ENCODE data around the gene STARD3. TPM values are rescaled to one million over a fixed set of nuclear protein-coding genes. Genes with fewer than 3 reads are reported as not detected.

STARD3 gene
- total and polyA plus RNA-seq, 2 of the 13 experiments (the other 11 are each of a cell fraction or from before 2014, with no cell fraction given) = 34.6 to 100 TPM

DNA sequence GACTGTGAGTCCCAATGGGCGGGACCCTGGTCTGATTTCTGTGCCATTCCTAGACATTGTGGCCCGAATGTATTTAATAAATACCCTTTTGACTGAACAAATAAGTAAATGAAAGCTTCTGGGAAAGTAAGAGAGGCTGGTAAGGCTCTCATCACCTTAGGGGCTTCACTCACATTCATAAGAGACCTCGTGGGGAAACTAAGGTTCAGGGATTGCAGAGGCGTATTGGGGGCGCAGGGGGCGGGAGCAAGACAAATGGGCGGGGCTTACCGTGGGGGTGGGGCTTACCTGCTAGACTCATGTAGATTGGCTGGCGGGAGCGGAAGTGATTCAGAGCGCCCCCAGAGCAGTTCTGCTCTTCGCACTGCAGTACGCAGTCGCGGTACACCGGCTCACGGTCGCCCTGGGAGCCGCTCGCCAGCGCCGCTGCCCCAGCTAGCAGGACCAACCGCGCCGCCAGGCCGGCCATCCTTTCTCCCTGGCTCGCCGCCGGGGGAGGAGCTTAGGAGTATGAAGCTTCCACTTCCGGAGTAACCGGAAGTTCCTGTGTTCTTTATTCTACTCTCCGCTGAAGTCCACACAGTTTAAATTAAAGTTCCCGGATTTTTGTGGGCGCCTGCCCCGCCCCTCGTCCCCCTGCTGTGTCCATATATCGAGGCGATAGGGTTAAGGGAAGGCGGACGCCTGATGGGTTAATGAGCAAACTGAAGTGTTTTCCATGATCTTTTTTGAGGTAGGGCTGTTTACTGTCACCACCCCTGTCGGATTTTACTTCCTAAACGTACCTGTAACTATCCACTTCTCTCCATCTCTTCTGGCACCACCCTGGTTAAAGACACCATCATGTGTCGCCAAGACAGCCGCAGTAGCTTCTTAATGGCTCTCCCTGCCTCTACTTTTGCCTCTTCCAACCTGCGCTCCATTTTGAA lies 50.9 kb downstream of the STARD3 start, which contains the start of gene PGAP3 (continued):
- TF ChIP-seq GFI1 (CRISPR knock-in tag; IDR thresholded peaks at IDR 0.05; ENCODE audit: borderline replicate concordance) (peak; percentile 21; the same call in 1 of the 2 replicates), HHEX (CRISPR knock-in tag; IDR thresholded peaks at IDR 0.05) (no peak), TCF7 (IDR thresholded peaks at IDR 0.05; ENCODE audit: low read depth) (no peak), POLR2AphosphoS2 (IDR thresholded peaks at IDR 0.05; ENCODE audit: low read depth, low read length) (no peak), SP2 (CRISPR knock-in tag; IDR thresholded peaks at IDR 0.05) (peak; percentile 88), GRHL1 (CRISPR knock-in tag; conservative IDR thresholded peaks at IDR 0.05) (no peak), RORA (CRISPR knock-in tag; IDR thresholded peaks at IDR 0.05) (no peak), TBP (CRISPR knock-in tag; IDR thresholded peaks at IDR 0.05) (no peak), KLF15 (CRISPR knock-in tag; IDR thresholded peaks at IDR 0.05; ENCODE audit: borderline replicate concordance) (peak; percentile 36; the same call in 1 of the 2 replicates), ZBTB42 (CRISPR knock-in tag; IDR thresholded peaks at IDR 0.05) (0 out of 2 replicates have a peak, but pooled peaks have one; percentile 62), REXO4 (CRISPR knock-in tag; IDR thresholded peaks at IDR 0.05; ENCODE audit: borderline replicate concordance) (no peak), ZNF337 (CRISPR knock-in tag; IDR thresholded peaks at IDR 0.05; ENCODE audit: borderline replicate concordance, low read depth) (no peak; the same call in 1 of the 2 replicates), ZNF569 (CRISPR knock-in tag; IDR thresholded peaks at IDR 0.05; ENCODE audit: borderline replicate concordance) (no peak), JUNB (CRISPR knock-in tag; IDR thresholded peaks at IDR 0.05; ENCODE audit: borderline replicate concordance) (no peak), ETV6 (CRISPR knock-in tag; conservative IDR thresholded peaks at IDR 0.05) (peak; percentile 82), ZNF263 (CRISPR knock-in tag; IDR thresholded peaks at IDR 0.05) (peak; percentile 70; the same call in 1 of the 2 replicates), GPN1 (CRISPR knock-in tag; IDR thresholded peaks at IDR 0.05; ENCODE audit: borderline replicate concordance) (no peak), ZNF460 (CRISPR knock-in tag; IDR thresholded peaks at IDR 0.05; ENCODE audit: borderline replicate concordance) (no peak), EEA1 (CRISPR knock-in tag; IDR thresholded peaks at IDR 0.05; ENCODE audit: borderline replicate concordance) (peak; percentile 78; the same call in 1 of the 2 replicates), ZNF781 (CRISPR knock-in tag; IDR thresholded peaks at IDR 0.05; ENCODE audit: borderline replicate concordance, not compliant biosample characterization) (no peak), KDM5B (CRISPR knock-in tag; IDR thresholded peaks at IDR 0.05; ENCODE audit: borderline replicate concordance) (peak; percentile 28; the same call in 1 of the 2 replicates), ZNF10 (CRISPR knock-in tag; IDR thresholded peaks at IDR 0.05; ENCODE audit: borderline replicate concordance, low read depth) (no peak), ZNF292 (CRISPR knock-in tag; IDR thresholded peaks at IDR 0.05; ENCODE audit: borderline replicate concordance, low read depth) (no peak), SOX5 (CRISPR knock-in tag; IDR thresholded peaks at IDR 0.05; ENCODE audit: borderline replicate concordance) (no peak; the same call in 1 of the 2 replicates), TAF1 (CRISPR knock-in tag; IDR thresholded peaks at IDR 0.05) (peak; percentile 90), ZNF256 (CRISPR knock-in tag; conservative IDR thresholded peaks at IDR 0.05) (peak; percentile 92), NCOA1 (CRISPR knock-in tag; IDR thresholded peaks at IDR 0.05) (no peak), NFRKB (IDR thresholded peaks at IDR 0.05) (no peak)
- TF ChIP-seq, protein P1, sequence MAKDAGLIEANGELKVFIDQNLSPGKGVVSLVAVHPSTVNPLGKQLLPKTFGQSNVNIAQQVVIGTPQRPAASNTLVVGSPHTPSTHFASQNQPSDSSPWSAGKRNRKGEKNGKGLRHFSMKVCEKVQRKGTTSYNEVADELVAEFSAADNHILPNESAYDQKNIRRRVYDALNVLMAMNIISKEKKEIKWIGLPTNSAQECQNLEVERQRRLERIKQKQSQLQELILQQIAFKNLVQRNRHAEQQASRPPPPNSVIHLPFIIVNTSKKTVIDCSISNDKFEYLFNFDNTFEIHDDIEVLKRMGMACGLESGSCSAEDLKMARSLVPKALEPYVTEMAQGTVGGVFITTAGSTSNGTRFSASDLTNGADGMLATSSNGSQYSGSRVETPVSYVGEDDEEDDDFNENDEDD (CRISPR knock-in tag; IDR thresholded peaks at IDR 0.05; ENCODE audit: borderline replicate concordance) = peak; percentile 28; the same call in 1 of the 2 replicates

Data from HepG2 (cell line).